Mucosa of gallbladder (tissue), 1 donor: ENCODE data around the gene BMF. TPM values are rescaled to one million over a fixed set of nuclear protein-coding genes. Genes with fewer than 3 reads are reported as not detected.

ENCODE experiments used
- DNase-seq: peaks from one replicate; pipeline ENCODE4 v3.0.0-alpha.2; 2020; ENCODE audit warnings: low spot score
- total RNA-seq: library from RNA; stranded (reverse); gene quantifications from one replicate; pipeline ENCODE4 v1.2.1, GENCODE V29; 2021
- donor health status: DM: no; HTN: no; CAD: no.

The BMF gene
- total RNA-seq, 1 donor from 2014 or later, result 36.2 TPM

DNA sequence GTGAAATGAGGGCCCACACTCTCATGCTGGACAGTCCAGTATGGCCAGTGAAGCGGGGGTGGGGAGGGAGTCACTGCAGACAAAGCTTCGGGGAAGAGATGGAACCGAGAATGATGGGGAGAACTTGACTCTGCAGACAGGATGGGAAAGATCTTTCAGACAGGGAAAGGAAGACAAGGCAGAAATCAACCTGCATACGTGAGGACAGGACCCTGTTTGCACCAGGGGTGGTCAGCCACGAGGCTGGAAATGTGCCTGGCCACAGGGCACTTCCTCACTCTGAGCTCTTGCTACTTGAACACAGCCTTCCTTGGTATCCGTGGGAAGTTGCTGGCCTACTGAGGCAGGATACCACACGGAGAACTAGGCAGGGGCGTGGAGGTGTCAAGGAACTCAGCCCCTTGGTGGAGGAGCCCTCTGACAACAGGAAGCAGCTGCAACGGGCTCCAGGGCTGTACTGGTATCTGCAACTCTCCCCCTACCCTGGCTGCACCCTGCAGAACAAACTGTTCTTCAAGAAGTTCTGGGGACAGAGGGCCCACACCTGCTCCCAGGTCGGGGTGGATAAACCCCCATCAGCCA is 60.4 kb downstream of the BMF start:
- DNase-seq, result peak; percentile 14

DNA sequence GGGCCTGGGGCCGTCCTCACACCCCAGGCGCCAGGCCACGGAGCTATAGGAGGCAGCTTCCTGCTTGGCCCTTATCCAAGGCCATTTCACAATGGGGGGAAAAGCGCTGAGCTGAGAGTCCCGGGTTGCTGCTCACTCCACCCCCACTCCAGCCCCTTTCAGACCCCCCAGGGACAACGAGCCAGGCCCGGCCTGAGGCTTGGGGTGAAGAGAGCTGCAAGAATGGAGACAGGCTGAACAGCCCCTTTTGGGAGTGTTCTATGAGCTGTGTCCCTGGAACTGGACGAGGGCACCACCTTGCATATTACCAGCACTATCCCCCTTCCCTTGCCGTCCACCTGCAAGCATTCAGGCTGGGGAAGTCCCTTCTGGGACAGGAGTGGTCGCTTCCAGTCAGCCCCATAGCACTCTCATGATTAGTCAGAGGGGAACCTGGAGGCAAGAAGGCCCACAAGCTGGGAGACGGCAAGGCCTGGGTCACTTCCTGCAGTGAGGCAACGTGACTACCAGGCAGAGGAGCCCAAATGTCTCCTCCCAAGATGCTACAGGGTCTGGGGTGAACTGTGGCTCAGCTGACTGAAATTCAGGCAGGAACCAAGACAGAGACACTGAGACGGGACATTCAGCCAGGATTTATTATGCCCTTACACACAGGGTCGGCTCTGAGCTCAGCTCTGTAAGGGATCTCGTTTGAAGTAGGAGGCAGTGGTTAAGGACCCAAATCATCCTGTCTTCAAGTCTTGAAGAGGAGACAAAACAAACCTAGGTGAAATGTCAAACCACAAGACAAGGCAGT is 61.1 kb downstream of the BMF start:
- peak; percentile 45 for DNase-seq

- DNase-seq, result peak; percentile 15
Measured at GRCh38 chr15:40046721-40047414, 61.8 kb downstream of the BMF start.

GRCh38 chr15:40045572-40046217 is 63.0 kb downstream of the BMF start:
- peak; percentile 9 for DNase-seq

GRCh38 chr15:40044717-40045571 is 63.7 kb downstream of the BMF start:
- DNase-seq, result peak; percentile 89

GRCh38 chr15:40043927-40044716 is 64.6 kb downstream of the BMF start:
- peak; percentile 5 for DNase-seq

DNA sequence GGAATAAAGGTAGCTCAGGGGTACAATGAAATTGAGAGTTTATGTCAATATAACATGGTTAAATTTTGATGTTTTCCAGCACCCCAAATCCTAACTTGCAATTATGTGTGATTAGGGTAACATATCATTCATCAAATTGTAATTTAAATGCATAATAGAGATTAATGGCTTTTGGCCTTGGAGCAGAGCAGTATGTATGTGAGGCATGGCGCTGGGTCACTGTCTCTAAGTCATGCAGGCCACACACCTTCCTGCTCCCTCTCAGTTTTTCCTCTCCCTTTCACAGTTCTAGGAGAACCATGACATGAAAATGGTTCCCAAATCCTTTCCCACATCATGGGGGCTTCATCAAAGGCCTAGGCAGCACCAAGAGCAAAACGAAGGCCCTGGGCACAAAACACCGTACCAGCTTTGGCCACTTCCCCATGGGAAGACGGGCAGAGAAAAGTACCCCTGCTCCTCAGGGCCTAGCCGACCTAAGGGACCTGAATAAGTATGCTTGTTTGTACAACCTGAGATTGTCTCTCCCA is 65.8 kb downstream of the BMF start:
- peak; percentile 7 for DNase-seq

DNA sequence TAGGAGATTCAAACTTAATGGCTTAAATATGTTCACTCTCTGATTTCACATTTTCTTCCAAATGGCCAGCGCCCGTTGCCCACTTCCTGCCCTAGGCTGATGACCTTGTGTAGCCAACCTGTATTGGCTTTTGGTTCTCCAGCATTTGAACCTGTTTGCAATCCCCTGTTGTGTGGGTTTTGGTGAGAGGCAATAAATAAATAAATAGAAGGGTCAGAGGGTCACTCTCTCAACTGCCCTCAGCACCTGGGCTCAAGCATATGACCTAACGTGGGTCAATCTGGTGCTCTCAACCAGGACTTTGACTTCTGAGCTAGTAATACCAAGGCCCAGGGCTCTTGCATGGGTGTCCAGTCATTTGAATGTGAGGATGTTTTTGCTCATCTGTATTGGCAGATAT is 67.9 kb downstream of the BMF start:
- no peak for DNase-seq

- no peak for DNase-seq
Measured at GRCh38 chr15:40040293-40040635, 68.4 kb downstream of the BMF start.

- peak; percentile 93 for DNase-seq
Measured at GRCh38 chr15:40038638-40039543, 69.8 kb downstream of the BMF start, which contains the start of gene SRP14. SRP14 (minus strand) TSS chr15:40039181; CDS start chr15:40039116, 65 bp downstream.

DNA sequence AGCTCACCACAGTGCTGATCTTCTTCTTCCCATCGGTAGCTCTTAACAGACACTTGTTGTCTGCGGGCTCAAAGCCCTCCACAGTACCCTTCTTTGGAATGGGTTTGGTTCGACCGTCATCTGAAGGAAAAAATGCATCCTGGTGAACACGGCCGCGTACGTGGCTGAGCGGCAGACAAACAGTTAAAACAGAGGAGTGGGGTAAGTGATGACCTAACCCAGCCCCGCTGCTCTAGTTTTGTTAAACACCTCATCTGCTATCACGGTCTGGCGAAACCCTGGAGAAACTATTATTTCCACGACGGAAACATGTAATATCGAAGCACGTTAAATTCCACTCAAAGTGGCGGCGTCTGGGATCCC is 70.4 kb downstream of the BMF start:
- no peak for DNase-seq

Other genes starting within 250 kb of the BMF start
- 5.4 TPM for gene GPR176, start 188.6 kb downstream of the BMF start, total RNA-seq
- 25.6 TPM for gene EIF2AK4, start 174.8 kb downstream of the BMF start, total RNA-seq
- gene SRP14, start 69.7 kb downstream of the BMF start, total RNA-seq, result 186 TPM
- gene BUB1B, start 52.2 kb upstream of the BMF start, total RNA-seq, result 1.4 TPM
- gene PAK6, start 130.2 kb upstream of the BMF start, total RNA-seq, result 7.9 TPM
- 1.6 TPM for gene ANKRD63, start 174.2 kb upstream of the BMF start, total RNA-seq
- gene PLCB2, start 199.1 kb upstream of the BMF start, total RNA-seq, result 36.4 TPM
- 44.2 TPM for gene INAFM2, start 214.8 kb upstream of the BMF start, total RNA-seq
- 107 TPM for gene CCDC9B, start 232.1 kb upstream of the BMF start, total RNA-seq
- gene PHGR1, start 242.2 kb upstream of the BMF start, total RNA-seq, result 9.1 TPM
- 3.5 TPM for gene DISP2, start 249.3 kb upstream of the BMF start, total RNA-seq